OCI-LY3 (cell line): ENCODE results near the gene CLPX.

Experiments used
- H2AFZ ChIP-seq: fragments of 200-600, 300-600 bp; shearing (Covaris generic); 2 replicates; pipeline ENCODE4 v1.6.0; 2014; ENCODE audit warnings: antibody characterized with exemption, low read depth, low read length
- H3K27ac ChIP-seq: fragments of 200-600, 300-600 bp; sonication (generic); 2 replicates; pipeline ENCODE4 v1.5.1; 2014; ENCODE audit warnings: mild to moderate bottlenecking, low read length, moderate library complexity, mixed read lengths
- H3K27me3 ChIP-seq: fragments of 200-600, 300-600 bp; sonication (generic); 2 replicates; pipeline ENCODE4 v1.6.1; 2014; ENCODE audit warnings: low read depth, low read length, mixed read lengths
- H3K36me3 ChIP-seq: fragments of 200-600, 300-600 bp; sonication (generic); replicated peaks from 2 replicates; pipeline ENCODE3; 2014; ENCODE audit warnings: low read depth, low read length, mixed read lengths
- H3K4me1 ChIP-seq: fragments of 300-600, 200-600 bp; sonication (generic); 2 replicates; pipeline ENCODE4 v1.6.1; 2014; ENCODE audit warnings: low read length, mixed read lengths
- H3K4me2 ChIP-seq: fragments of 200-600, 300-600 bp; sonication (generic); 2 replicates; pipeline ENCODE4 v1.6.1; 2014; ENCODE audit warnings: low read length, mixed read lengths
- H3K4me3 ChIP-seq: fragments of 300-600, 200-600 bp; sonication (generic); 2 replicates; pipeline ENCODE4 v1.5.1; 2014; ENCODE audit warnings: antibody characterized with exemption, mild to moderate bottlenecking, low read length, moderate library complexity
- H3K79me2 ChIP-seq: fragments of 300-600, 200-600 bp; shearing (Covaris generic); 2 replicates; pipeline ENCODE4 v1.6.1; 2014; ENCODE audit warnings: mild to moderate bottlenecking, low read length, mixed read lengths
- H3K9ac ChIP-seq: fragments of 300-600, 200-600 bp; shearing (Covaris generic); 2 replicates; pipeline ENCODE4 v1.6.0; 2014; ENCODE audit warnings: mild to moderate bottlenecking, low read length, moderate library complexity
- H3K9me3 ChIP-seq: fragments of 200-600, 300-600 bp; shearing (Covaris generic); 2 replicates; pipeline ENCODE4 v1.6.1; 2014; ENCODE audit warnings: low read length, mixed read lengths; ENCODE audit not compliant: insufficient read depth
- H4K20me1 ChIP-seq: fragments of 200-600, 300-600 bp; sonication (generic); 2 replicates; pipeline ENCODE4 v1.6.1; 2016; ENCODE audit warnings: low read length, mixed read lengths; ENCODE audit not compliant: insufficient read depth
- CTCF ChIP-seq: fragments of 200-600, 300-600 bp; sonication (generic); IDR thresholded peaks from 2 replicates; pipeline ENCODE4 v1.5.1; 2014; ENCODE audit warnings: antibody characterized with exemption, low read length, low read depth
- EZH2phosphoT487 ChIP-seq: fragments of 200-600 bp; shearing (Covaris generic); IDR thresholded peaks from 2 replicates; pipeline ENCODE4 v1.6.1; 2018; ENCODE audit warnings: antibody characterized with exemption, mixed run types, low read depth

The CLPX gene

GRCh38 chr15:65209701-65210643 lies 24.8 kb upstream of the CLPX start:
- no peaks in the 10 kb centered on the region for H3K4me1 ChIP-seq
- no peak overlapping the region for H3K27ac ChIP-seq

GRCh38 chr15:65208647-65209046 lies 23.5 kb upstream of the CLPX start:
- H2AFZ ChIP-seq = no peak overlapping the region
- no peak overlapping the region for H3K4me2 ChIP-seq
- no peaks in the 10 kb centered on the region for H3K36me3 ChIP-seq
- H3K27ac ChIP-seq = no peak overlapping the region
- no peaks in the 10 kb centered on the region for H4K20me1 ChIP-seq
- no peak overlapping the region for H3K9ac ChIP-seq
- H3K79me2 ChIP-seq = no peaks in the 10 kb centered on the region
- peaks cover 3% of the 10 kb centered on the region for H3K27me3 ChIP-seq
- H3K4me3 ChIP-seq = no peak overlapping the region
- no peaks in the 10 kb centered on the region for H3K9me3 ChIP-seq
- no peaks in the 10 kb centered on the region for H3K4me1 ChIP-seq
- TF ChIP-seq EZH2phosphoT487 (no peak), CTCF (no peak)

More at GRCh38 chr15:65209701-65210643, 24.8 kb upstream of the CLPX start:
- no peak for TF ChIP-seq CTCF
- TF ChIP-seq EZH2phosphoT487 = no peak
- Histone ChIP-seq H3K27me3 (no peaks in the 10 kb centered on the region), H3K9me3 (no peaks in the 10 kb centered on the region), H4K20me1 (no peaks in the 10 kb centered on the region), H3K4me3 (no peak overlapping the region), H3K79me2 (no peaks in the 10 kb centered on the region), H2AFZ (no peak overlapping the region), H3K4me2 (no peak overlapping the region), H3K9ac (no peak overlapping the region), H3K36me3 (no peaks in the 10 kb centered on the region)

- TF ChIP-seq EZH2phosphoT487 (no peak), CTCF (no peak)
- Histone ChIP-seq H3K4me2 (no peak overlapping the region), H3K79me2 (no peaks in the 10 kb centered on the region), H4K20me1 (no peaks in the 10 kb centered on the region), H3K9ac (no peak overlapping the region), H3K27ac (no peak overlapping the region), H3K27me3 (peaks cover 6% of the 10 kb centered on the region), H3K4me3 (no peak overlapping the region), H2AFZ (no peak overlapping the region), H3K36me3 (no peaks in the 10 kb centered on the region), H3K9me3 (no peaks in the 10 kb centered on the region), H3K4me1 (no peaks in the 10 kb centered on the region)
Measured at GRCh38 chr15:65207280-65207840, 22.2 kb upstream of the CLPX start.

GRCh38 chr15:65206750-65207149 lies 21.6 kb upstream of the CLPX start:
- H3K4me2 ChIP-seq = no peak overlapping the region
- H3K9me3 ChIP-seq = no peaks in the 10 kb centered on the region
- TF ChIP-seq EZH2phosphoT487 (no peak), CTCF (no peak)
- no peaks in the 10 kb centered on the region for H3K4me1 ChIP-seq
- no peak overlapping the region for H3K27ac ChIP-seq
- H3K4me3 ChIP-seq = no peak overlapping the region
- H3K79me2 ChIP-seq = no peaks in the 10 kb centered on the region
- H3K27me3 ChIP-seq = peaks cover 8% of the 10 kb centered on the region
- H4K20me1 ChIP-seq = no peaks in the 10 kb centered on the region
- no peak overlapping the region for H3K9ac ChIP-seq
- H3K36me3 ChIP-seq = no peaks in the 10 kb centered on the region
- H2AFZ ChIP-seq = no peak overlapping the region
